ENCODE results near the gene ACTBL2.
"Not testable (repeated sequence)": the region's sequence is repeated elsewhere in the genome, so short reads cannot be mapped to it uniquely, and the experiment has no call there.

The ACTBL2 gene

GRCh38 chr5:57482671-57483106 is at the start of gene ACTBL2:
TSS of gene ACTBL2 (minus strand) at chr5:57482811. CDS start at chr5:57482707, 104 bp downstream.
- DNase-seq = no peak

- no peak for DNase-seq
Observed at GRCh38 chr5:57531333-57531732, 48.7 kb upstream of the ACTBL2 start.

GRCh38 chr5:57529864-57530263 is 47.3 kb upstream of the ACTBL2 start:
- no peak for DNase-seq

GRCh38 chr5:57527870-57528269 is 45.3 kb upstream of the ACTBL2 start:
- DNase-seq = no peak

- DNase-seq = no peak
Observed at GRCh38 chr5:57524348-57525060, 41.9 kb upstream of the ACTBL2 start.

- DNase-seq = not testable (repeated sequence)
Observed at GRCh38 chr5:57522477-57522876, 39.9 kb upstream of the ACTBL2 start.

GRCh38 chr5:57518415-57518814 is 35.8 kb upstream of the ACTBL2 start:
- not testable (repeated sequence) for DNase-seq

- no peak for DNase-seq
Observed at GRCh38 chr5:57517250-57517649, 34.6 kb upstream of the ACTBL2 start.

- no peak for DNase-seq
Observed at GRCh38 chr5:57513785-57514184, 31.2 kb upstream of the ACTBL2 start.

GRCh38 chr5:57511321-57511720 is 28.7 kb upstream of the ACTBL2 start:
- DNase-seq = no peak

GRCh38 chr5:57509501-57510260 is 27.1 kb upstream of the ACTBL2 start:
- no peak for DNase-seq

GRCh38 chr5:57508211-57508610 is 25.6 kb upstream of the ACTBL2 start:
- DNase-seq = no peak

- no peak for DNase-seq
Observed at GRCh38 chr5:57505272-57506200, 22.9 kb upstream of the ACTBL2 start.

- DNase-seq = no peak
Observed at GRCh38 chr5:57504357-57504756, 21.7 kb upstream of the ACTBL2 start.

- DNase-seq = no peak
Observed at GRCh38 chr5:57503433-57503832, 20.8 kb upstream of the ACTBL2 start.

GRCh38 chr5:57501414-57502201 is 19.0 kb upstream of the ACTBL2 start:
- DNase-seq = no peak

GRCh38 chr5:57499262-57500050 is 16.8 kb upstream of the ACTBL2 start:
- DNase-seq = peak in 1 of 2 experiments; percentile 29

GRCh38 chr5:57497733-57498132 is 15.1 kb upstream of the ACTBL2 start:
- no peak for DNase-seq

- no peak for DNase-seq
Observed at GRCh38 chr5:57495285-57496086, 12.9 kb upstream of the ACTBL2 start.

Data from SHP77 (cell line).